HepG2 (cell line): ENCODE results near the gene SLC43A1. TPM values are rescaled to one million over a fixed set of nuclear protein-coding genes. Genes with fewer than 3 reads are reported as not detected.

Source experiments
- ELF1 ChIP-seq: sonication (generic); formaldehyde crosslinking; IDR thresholded peaks from 2 replicates; pipeline ENCODE4 v1.4.0; 2020; ENCODE audit warnings: missing genetic modification reagents
- FOXA3 ChIP-seq: IDR thresholded peaks from 2 replicates; pipeline ENCODE4 v1.6.1; 2016; ENCODE audit warnings: missing genetic modification reagents, missing compliant biosample characterization
- GABPA ChIP-seq, 2 experiments: IDR thresholded peaks; 2 replicates each; pipeline ENCODE4 v1.6.1; 2011 to 2016; ENCODE audit warnings: low read depth in 2 of 2, low read length in 1 of 2, missing biosample characterization in 1 of 2, missing genetic modification characterization in 1 of 2
- HOXA9 ChIP-seq: sonication (generic); formaldehyde crosslinking; IDR thresholded peaks from 2 replicates; pipeline ENCODE4 v1.8.1; 2022; ENCODE audit warnings: missing genetic modification reagents, mild to moderate bottlenecking, moderate library complexity, borderline replicate concordance
- KLF16 ChIP-seq, 2 experiments: sonication (generic) in 1 of 2; formaldehyde crosslinking in 1 of 2; IDR thresholded peaks; 2 replicates each; pipeline versions ENCODE4 v1.6.1 to v1.8.0; 2016 to 2023; ENCODE audit warnings: missing genetic modification reagents in 2 of 2, missing compliant biosample characterization in 1 of 2
- RBFOX2 ChIP-seq: fragments of 200-400 bp; formaldehyde crosslinking; IDR thresholded peaks from 2 replicates; pipeline ENCODE4 v1.6.1; 2017; ENCODE audit warnings: low read depth, mild to moderate bottlenecking, low read length
- TEAD2 ChIP-seq: sonication (generic); formaldehyde crosslinking; IDR thresholded peaks from 2 replicates; pipeline ENCODE4 v1.9.0; 2021; ENCODE audit warnings: missing genetic modification reagents
- ZBTB25 ChIP-seq: IDR thresholded peaks from 2 replicates; pipeline ENCODE4 v1.6.1; 2018; ENCODE audit warnings: missing genetic modification reagents
- ZNF143 ChIP-seq: sonication (generic); formaldehyde crosslinking; IDR thresholded peaks from 2 replicates; pipeline ENCODE4 v1.4.0; 2020; ENCODE audit warnings: missing genetic modification reagents
- ZNF331 ChIP-seq: sonication (generic); formaldehyde crosslinking; IDR thresholded peaks from 2 replicates; pipeline ENCODE4 v1.4.0; 2020; ENCODE audit warnings: missing genetic modification reagents
- ZNF337 ChIP-seq: sonication (generic); formaldehyde crosslinking; IDR thresholded peaks from 2 replicates; pipeline ENCODE4 v1.5.1; 2020; ENCODE audit warnings: missing genetic modification reagents, low read depth, mild to moderate bottlenecking, borderline replicate concordance
- ZNF773 ChIP-seq: sonication (generic); formaldehyde crosslinking; IDR thresholded peaks from 2 replicates; pipeline ENCODE4 v1.4.0; 2020; ENCODE audit warnings: missing genetic modification reagents, borderline replicate concordance
- polyA plus RNA-seq, 8 experiments: library from polyadenylated mRNA; depleted of rRNA in 3 of 8; stranded (reverse) in 7 of 8; unstranded in 1 of 8; fragments of >200 nt; fragmentation: Illumina TruSeq in 4 of 8; extraction: Trizol in 4 of 8; gene quantifications; 2 replicates each; pipeline versions ENCODE4 v1.2.1 to v1.2.3, GENCODE V29; 2011 to 2016; ENCODE audit warnings: low read depth in 4 of 8, missing spikeins in 1 of 8, mixed read lengths in 1 of 8; ENCODE audit not compliant: insufficient read depth in 1 of 8
- total RNA-seq, 5 experiments: library from RNA; depleted of rRNA; stranded (reverse); fragments of >200 nt; fragmentation: Illumina TruSeq; extraction: Trizol; gene quantifications; 2 replicates each; pipeline ENCODE4 v1.2.3, GENCODE V29; 2016; ENCODE audit warnings: low read depth in 1 of 5
- TF ChIP-seq, protein P1 (sequence below): IDR thresholded peaks from 2 replicates; pipeline ENCODE4 v1.6.1; 2016; ENCODE audit warnings: missing biosample characterization, missing genetic modification reagents, low read depth
- TF ChIP-seq, protein P2 (sequence below), 2 experiments: sonication (generic) in 1 of 2; formaldehyde crosslinking in 1 of 2; IDR thresholded peaks; 2 replicates each; pipeline versions ENCODE4 v1.6.1 to v1.9.0; 2014 to 2022; ENCODE audit warnings: antibody characterized with exemption in 1 of 2, borderline replicate concordance in 1 of 2, inconsistent platforms in 1 of 2, low read depth in 1 of 2, missing genetic modification reagents in 1 of 2
- TF ChIP-seq, protein P3 (sequence below): sonication (generic); formaldehyde crosslinking; IDR thresholded peaks from 2 replicates; pipeline ENCODE4 v1.5.0; 2020; ENCODE audit warnings: mild to moderate bottlenecking, missing genetic modification reagents

Gene SLC43A1
- total and polyA plus RNA-seq, 2 of the 13 experiments (the other 11 are each of a cell fraction or from before 2014, with no cell fraction given): 72.3 to 87.6 TPM

GRCh38 chr11:57530596-57531507 lies 15.3 kb upstream of the SLC43A1 start, which contains the start of gene TIMM10 (continued):
- TF ChIP-seq, protein P1, sequence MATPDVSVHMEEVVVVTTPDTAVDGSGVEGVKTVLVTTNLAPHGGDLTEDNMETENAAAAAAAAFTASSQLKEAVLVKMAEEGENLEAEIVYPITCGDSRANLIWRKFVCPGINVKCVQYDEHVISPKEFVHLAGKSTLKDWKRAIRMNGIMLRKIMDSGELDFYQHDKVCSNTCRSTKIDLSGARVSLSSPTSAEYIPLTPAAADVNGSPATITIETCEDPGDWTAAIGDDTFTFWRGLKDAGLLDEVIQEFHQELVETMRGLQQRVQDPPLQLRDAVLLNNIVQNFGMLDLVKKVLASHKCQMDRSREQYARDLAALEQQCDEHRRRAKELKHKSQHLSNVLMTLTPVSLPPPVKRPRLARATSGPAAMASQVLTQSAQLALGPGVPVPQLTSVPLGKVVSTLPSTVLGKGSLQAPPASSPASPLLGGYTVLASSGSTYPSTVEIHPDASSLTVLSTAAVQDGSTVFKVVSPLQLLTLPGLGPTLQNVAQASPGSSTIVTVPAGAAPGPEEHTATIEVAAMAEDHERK (CRISPR knock-in tag): peak; percentile 36; the same call in 1 of the 2 replicates
- TF ChIP-seq, protein P2, sequence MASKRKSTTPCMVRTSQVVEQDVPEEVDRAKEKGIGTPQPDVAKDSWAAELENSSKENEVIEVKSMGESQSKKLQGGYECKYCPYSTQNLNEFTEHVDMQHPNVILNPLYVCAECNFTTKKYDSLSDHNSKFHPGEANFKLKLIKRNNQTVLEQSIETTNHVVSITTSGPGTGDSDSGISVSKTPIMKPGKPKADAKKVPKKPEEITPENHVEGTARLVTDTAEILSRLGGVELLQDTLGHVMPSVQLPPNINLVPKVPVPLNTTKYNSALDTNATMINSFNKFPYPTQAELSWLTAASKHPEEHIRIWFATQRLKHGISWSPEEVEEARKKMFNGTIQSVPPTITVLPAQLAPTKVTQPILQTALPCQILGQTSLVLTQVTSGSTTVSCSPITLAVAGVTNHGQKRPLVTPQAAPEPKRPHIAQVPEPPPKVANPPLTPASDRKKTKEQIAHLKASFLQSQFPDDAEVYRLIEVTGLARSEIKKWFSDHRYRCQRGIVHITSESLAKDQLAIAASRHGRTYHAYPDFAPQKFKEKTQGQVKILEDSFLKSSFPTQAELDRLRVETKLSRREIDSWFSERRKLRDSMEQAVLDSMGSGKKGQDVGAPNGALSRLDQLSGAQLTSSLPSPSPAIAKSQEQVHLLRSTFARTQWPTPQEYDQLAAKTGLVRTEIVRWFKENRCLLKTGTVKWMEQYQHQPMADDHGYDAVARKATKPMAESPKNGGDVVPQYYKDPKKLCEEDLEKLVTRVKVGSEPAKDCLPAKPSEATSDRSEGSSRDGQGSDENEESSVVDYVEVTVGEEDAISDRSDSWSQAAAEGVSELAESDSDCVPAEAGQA (IDR thresholded peaks at IDR 0.05; ENCODE audit: low read depth): no peak
- TF ChIP-seq, protein P2 (CRISPR knock-in tag; IDR thresholded peaks at IDR 0.05; ENCODE audit: borderline replicate concordance): peak; percentile 84; the same call in 1 of the 2 replicates
- TF ChIP-seq ELF1 (CRISPR knock-in tag) (peak; percentile 97), ZNF143 (CRISPR knock-in tag) (peak; percentile 75), FOXA3 (CRISPR knock-in tag) (peak; percentile 58), TEAD2 (no peak), ZNF773 (CRISPR knock-in tag) (no peak), ZNF337 (CRISPR knock-in tag) (peak; percentile 72; the same call in 1 of the 2 replicates), KLF16 (CRISPR knock-in tag; IDR thresholded peaks at IDR 0.05) (peak in 1 of 2 experiments; percentile 73; a peak in 1 of 4 replicates), GABPA (IDR thresholded peaks at IDR 0.05; ENCODE audit: low read depth, low read length) (peak; percentile 69), GABPA (CRISPR knock-in tag; IDR thresholded peaks at IDR 0.05; ENCODE audit: low read depth) (peak; percentile 97), ZNF331 (CRISPR knock-in tag) (peak; percentile 80), HOXA9 (0 out of 2 replicates have a peak, but pooled peaks have one; percentile 52), RBFOX2 (0 out of 2 replicates have a peak, but pooled peaks have one; percentile 33), ZBTB25 (CRISPR knock-in tag) (peak; percentile 70)
- TF ChIP-seq, protein P3, sequence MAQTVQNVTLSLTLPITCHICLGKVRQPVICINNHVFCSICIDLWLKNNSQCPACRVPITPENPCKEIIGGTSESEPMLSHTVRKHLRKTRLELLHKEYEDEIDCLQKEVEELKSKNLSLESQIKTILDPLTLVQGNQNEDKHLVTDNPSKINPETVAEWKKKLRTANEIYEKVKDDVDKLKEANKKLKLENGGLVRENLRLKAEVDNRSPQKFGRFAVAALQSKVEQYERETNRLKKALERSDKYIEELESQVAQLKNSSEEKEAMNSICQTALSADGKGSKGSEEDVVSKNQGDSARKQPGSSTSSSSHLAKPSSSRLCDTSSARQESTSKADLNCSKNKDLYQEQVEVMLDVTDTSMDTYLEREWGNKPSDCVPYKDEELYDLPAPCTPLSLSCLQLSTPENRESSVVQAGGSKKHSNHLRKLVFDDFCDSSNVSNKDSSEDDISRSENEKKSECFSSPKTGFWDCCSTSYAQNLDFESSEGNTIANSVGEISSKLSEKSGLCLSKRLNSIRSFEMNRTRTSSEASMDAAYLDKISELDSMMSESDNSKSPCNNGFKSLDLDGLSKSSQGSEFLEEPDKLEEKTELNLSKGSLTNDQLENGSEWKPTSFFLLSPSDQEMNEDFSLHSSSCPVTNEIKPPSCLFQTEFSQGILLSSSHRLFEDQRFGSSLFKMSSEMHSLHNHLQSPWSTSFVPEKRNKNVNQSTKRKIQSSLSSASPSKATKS: peak; percentile 83
